HG03558 (cell line): Measurements from ENCODE around the gene KSR1.

ENCODE experiments used
- ATAC-seq: cut with Tn5 transposase; IDR thresholded peaks from one replicate; pipeline ENCODE4 v1.9.1; 2021; ENCODE audit warnings: moderate number of reproducible peaks; ENCODE audit not compliant: unreplicated experiment; ENCODE audit errors: extremely low read depth

KSR1 gene

DNA sequence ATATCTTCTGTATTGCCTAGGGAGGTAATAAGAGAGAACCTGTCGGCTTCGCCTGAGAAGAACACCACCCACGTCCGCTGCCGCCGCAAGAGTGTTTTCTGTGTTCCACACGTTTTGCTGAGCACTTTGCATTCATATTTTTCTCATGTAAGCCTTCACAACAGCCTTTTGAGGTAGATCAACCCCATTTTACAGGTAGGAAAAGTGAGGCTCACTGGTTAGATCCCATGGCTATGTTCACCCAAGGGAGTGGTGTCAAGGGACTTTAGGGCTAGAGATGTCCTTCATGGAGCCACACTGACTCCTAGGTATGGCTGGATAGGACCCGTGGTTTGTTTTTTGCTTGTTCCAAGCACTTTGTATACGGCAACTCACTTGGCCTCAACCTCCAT is 87.7 kb downstream of the KSR1 start:
- no peak for ATAC-seq

DNA sequence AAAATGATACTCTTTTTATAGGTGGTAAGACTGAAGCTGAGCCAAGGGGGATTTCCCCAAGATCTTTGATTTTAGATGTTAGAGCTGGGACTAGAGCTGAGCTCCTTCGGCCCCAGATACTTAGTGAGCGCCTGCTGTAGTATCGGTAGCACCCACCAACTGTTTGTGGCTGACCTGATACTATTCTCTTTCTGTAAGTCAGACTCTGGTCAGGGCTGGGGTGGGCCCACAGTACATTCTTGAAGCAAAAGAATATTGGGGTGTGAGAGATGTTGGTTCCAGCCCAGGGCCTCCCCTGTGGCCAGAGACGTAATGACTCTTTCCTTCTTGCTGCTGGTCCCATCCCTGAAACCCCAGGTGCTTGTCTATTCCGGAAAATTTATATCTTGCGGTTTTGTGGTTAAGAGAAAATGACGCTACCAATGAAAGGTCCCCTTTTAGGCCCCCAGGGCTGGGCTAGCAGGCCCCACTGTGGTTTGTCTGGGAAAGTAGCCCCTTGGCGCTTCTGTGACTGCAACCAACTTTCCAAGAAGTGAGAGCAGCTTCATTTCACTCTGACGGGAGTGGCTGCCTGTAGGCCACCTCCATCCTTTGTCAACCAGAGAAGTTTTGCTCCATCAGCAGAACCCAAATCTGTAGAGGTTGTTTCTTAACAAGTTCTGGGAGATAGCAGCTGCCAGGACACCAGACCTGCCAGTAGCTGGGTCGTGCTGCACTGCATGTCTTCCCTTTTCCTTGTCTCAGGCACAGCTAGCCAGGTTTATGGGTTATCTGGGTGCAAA is 88.3 kb downstream of the KSR1 start:
- peak; percentile 62 for ATAC-seq

DNA sequence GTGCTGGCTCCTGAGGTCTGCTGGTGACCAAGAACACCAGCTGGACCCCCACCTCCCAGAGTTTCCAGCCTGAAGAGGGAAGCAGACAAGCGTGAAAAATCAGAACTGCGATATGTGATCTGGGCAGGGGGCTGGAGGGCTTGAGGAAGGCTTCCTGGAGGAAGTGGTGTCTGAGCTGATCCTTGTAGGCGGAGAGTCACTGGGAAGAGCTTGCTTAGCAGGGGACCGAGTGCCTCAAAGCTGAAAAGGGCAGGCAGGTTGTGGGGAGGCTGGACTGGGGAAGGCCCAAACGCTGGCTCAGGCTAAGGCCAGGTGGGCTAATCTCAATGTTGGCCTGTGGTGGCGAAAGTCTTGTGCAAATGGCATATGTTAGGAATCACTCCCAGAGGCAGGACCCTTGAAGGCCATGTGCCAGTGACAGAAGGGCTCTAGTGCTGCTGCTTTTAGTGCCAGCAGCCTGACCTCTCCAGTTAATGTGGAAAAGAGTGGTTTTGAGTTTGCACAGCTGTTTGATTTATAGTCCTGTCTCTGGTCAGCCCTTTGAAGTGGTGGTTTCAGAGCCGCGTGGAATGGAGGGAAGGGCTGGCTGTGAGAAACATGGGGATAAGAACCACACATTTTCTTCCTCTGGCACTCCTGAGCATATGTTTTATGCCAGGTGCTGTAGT is 89.4 kb downstream of the KSR1 start:
- no peak for ATAC-seq

DNA sequence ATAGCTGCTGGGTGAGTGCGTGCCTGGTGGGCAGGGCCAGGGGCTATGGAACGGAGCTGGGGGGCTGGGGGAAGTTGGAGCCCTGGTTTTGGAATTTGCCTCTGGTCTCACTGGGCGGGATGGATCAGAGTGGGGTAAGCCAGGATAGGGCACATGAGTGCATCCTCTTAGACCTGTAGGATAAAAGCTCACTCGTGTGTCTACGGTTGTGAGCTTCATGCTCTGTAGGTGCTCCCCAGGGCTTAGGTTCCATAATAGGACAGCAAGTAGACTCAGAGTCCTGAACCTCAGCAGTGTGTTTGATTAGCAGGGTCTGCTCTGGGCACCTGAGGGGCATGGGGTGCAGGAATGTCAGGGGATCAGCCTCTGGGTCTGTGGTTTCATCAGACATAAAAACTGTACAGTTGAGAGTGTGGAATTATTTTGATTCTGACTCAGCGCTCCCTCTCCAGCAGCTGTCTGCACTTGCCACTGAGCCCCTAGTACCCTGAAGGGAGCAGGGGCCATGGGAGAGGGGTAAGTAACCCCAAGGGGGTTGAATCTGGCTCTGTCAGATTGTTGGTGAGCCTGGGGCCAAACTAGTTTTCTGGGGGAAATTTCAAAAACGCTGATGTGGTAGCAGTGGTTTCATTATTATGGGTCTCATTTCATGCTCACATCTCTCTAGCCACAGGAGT is 90.5 kb downstream of the KSR1 start:
- no peak for ATAC-seq

DNA sequence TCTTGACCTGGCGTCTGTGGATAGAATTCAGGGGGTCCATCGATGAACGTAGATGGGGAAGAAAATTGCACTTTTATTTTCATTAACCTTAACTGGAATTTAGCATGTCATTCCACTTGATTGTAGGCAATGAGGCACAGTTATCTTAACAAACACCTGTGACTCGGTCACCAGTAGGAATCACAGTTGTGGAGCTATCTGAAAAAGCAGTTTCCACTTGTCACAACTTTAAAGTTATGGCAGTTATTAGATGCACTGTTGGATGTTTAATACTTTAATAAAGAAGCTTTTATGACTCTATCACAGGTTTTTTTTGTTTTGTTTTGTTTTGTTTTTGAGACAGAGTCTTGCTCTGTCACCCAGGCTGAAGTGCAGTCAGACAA is 91.0 kb downstream of the KSR1 start:
- no peak for ATAC-seq

DNA sequence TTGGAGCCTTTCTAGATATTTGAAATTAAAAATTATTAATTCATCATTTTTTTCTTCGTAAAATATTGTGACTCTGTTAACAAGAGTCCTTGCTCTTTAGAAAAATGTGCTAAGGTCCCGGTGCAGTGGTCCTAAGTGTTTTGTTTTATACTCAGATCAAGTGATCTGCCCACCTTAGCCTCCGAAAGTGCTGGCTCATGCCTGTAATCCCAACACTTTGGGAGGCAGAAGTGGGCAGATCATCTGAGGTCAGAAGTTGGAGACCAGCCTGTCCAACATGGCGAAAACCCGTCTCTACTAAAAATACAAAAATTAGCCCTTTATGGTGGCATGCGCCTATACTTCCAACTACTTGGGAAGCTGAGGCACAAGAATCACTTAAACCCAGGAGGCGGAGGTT is 92.1 kb downstream of the KSR1 start:
- no peak for ATAC-seq

DNA sequence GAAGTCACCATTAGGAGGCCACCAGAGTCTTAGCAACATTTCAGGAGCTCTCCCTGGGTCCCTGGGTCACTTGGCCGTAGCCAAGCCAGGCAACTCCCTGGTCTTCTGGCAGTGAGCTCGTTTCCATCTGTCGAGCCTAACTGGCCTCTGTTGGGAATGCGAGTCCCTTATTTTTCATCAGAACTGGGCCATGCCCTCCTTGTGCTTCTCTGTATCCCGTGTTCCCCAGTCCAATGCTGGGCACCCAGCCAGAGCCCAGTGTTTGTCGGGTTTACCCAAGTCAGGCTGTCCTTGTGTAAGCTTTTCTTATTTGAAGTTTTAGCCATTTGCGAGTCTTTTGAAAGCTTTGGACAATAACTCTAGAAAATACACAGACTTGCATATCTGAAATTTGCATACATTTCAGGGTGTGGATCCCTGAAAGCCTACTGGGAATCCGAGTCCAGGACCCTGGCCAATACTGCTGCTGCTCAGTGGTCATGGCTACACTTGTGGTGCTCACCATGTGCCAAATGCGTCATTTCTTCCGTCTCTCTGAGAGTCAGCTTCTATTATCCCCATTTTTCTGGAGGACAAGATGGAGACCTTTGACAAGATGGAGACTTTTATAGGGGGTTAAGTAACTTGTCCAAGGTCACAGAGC is 93.1 kb downstream of the KSR1 start:
- no peak for ATAC-seq

DNA sequence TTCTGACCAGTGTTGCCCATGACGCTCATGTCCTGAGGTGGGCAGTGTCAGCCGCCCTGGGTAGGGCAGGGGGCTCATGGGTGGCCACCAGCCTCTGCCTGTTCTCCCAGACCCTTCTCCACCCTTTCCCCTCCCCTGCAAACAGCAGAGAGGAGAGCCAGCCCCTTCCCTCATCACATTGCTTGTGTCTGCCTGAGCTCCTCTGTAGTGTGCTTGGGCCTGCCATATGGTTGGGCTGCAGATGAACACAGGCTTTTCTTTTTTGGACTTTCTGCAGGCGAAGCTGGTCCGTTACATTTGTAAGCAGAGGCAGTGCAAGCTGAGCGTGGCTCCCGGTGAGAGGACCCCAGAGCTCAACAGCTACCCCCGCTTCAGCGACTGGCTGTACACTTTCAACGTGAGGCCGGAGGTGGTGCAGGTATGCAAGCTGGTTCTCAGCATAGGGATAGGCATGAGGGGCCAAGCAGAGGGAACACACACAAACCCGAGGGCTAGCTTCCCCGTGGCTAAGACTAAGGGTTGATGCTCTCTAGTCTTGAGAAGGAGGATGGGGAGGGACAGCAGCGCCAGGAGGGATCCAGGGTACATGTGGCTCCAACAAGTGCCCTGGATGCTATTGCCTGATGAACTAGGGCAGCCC is 94.2 kb downstream of the KSR1 start:
- no peak for ATAC-seq

DNA sequence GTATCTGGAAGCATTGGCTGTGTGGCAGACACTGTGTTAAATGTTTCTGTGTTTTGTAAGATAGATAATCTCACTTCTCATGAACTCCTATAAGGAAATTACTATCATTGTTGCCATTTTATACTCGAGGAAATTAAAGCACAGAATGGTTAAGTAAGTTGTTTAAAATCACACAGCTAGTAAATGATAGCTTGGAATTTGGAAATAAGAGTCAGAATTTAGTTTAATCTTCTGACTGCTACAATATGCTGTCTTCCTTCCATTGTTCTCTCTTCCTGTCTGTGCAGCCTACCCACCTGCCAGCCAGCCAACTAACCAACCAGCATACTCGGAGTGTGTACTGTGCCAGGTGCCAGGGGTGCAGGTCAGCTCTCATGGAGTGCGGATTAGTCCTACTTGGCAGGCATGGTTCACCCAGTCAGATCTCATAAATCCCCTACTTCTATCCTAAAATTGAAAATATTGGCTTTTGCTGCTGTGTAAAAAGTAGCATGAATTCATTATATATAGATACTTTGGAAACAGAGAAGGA is 94.8 kb downstream of the KSR1 start:
- ATAC-seq = no peak

DNA sequence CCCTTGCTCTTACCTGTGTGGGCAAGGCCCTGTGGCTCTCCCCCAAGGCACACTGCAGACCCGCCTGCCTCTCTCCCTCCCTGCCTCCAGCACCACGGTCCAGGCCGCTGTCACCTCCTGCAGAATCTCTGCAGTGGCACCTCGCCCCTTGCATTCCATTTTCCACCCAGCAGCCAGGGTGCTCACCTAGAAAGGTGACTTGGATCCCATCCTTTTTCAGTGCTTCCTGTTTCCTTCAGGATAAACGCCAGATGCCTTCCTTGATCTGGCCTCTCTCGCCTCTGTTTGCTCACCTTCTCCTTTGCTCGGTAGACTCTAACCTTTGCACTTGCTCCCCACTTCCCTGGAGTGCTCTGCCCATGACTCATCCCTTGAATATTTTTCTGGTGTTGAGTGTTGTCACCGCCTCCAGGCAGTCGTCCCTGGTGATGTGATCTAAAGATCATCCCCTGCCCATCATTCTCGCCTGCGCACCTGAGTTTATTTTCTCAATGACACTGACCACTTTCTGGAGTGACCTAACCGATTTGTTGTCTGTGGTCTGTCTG is 95.5 kb downstream of the KSR1 start:
- no peak for ATAC-seq

DNA sequence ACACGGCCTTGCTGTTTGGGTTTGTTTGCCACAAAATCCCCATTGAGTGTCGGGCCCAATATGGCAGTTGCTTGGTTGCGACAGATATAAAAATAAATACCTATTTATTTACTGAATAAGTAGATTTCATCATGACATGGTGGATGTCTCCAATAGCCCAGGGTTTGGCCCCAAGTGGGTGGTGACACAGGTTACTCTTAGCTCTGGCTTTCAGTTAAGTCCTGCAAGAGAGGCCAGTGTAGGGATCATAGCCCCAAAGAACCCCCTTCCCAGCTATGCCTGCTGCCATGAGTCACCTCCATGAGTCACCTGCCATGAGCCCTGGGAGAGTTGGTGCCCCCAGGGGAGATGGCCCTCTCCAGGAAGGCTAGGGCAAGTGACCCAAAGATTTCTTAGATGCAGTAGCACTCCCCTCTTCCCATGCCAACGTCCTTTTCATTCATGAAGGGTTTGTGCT is 96.1 kb downstream of the KSR1 start:
- no peak for ATAC-seq

DNA sequence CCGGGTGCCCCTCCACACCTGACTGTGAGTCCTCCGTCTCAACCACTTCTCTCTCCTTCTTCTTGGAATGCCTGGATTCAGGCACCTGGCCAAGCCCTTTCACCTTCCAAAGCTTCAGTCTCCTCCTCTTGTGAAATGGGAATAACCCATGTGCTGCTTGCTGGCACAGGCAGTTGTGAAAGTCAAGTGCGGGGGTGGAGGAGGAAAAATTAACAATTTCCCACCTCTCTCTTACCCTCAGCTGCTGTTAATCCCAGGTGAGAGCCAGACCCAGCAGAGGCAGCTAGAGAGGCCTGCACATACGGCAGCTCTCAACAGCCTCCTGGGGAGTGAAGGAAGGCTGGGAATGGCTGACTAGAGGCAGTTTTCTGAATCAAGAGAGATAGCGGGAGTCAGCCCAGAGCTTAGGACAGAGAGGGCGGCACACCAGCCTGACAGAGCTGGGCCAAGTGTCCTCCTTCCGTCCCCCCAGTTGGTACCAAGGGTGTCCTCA is 96.8 kb downstream of the KSR1 start:
- no peak for ATAC-seq

DNA sequence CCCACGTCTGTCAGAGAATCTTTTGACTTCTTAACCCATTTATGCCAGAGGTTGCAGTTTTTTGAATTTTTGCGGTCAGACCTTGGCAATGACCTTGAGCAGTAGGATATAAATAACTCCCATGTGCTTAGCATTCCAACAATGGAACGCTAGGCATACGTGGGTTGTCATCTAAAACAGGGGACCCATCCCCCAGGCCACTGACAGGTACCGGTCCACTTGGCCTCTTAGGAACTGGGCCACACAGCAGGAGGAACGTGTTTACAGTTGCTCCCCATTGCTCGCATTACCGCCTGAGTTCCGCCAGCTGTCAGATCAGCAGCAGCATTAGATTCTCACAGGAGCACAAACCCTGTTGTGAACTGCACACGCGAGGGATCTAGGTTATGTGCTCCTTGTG is 97.9 kb downstream of the KSR1 start:
- ATAC-seq = no peak

DNA sequence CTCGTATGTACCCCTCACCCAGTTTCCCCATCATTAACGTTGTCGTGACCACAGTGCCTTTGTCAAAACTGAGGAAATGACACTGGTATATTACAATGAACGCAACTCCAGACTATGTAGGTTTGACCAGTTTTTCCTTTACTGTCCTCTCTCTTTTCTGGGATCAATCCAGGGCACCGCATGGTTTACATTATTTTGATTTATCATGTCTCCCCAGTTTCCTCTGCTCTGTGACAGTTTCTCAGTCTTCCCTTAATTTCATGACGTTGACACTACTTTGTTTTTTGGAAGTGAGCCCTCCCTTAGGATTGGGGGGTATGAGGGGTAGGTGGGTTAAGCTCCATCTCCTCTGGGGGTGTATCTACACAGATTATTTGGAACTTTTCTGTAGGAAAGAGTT is 98.7 kb downstream of the KSR1 start:
- ATAC-seq = no peak

DNA sequence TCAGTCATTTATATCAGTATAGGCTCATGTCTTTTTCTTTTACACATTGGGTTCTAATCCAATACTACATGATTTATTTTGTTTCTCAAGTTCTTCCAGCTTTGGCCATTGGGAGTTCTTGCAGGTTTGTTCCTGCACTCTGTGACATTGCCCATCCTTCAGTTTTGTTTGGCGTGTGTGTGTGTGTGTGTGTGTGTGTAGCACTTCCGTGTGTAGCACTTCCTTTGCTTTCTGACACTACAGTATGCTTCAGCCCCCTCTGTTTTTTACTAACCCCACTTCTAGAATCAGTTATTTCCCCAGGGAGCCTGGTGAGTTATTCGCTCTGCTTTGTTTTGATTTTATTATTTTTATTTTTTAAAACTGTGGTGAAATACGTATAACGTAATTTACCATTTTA is 99.1 kb downstream of the KSR1 start:
- ATAC-seq = no peak

DNA sequence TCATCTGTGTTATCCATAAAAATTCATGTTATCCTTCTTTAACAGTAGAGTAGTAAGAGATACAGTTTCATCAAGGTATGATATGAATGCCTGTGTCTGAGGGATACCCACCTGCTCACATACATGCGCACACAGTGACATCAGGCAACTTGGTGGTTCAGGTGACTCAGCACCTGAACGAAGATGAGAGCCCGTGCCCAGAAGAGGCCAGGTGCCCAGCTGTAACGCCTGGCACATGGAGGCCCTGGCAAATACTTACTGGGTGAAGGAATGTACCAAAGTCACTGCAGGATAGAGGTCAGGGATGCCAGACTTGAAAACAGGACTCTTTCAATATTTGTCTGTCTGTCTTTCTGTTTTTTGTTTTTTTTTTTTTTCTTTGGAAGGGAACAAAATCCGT is 102.1 kb downstream of the KSR1 start:
- no peak for ATAC-seq

DNA sequence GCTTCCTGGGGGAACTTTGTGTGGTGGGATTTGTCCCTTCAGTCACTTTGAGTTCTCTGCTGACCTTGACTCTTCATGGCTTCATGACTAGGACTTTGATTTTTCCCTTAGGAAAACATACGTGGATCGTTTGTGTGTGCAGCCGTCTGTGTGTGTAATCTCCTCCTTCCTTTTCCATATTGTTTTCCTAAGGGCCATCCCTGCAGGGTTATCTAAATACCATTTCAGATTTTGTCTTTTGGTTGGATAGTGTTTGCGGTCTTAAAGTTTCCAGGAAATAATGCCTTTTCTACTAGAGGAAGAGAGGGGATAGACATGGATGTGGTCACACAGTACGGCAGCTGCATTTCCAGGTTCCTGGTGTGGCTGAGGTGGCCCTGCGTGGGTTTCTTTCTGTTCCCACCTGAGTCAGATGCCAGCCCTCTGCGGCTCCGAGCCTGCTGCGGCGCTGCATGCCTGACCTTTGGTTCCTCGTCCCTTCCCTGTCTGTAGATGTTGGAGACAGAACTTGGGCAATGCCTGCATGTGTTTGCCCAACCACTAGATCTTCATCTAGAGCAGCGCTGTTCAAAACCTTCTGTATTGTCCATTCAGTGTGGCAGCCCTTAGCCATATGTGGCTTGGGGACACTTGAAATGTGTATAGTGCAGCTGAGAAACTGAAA is 102.7 kb downstream of the KSR1 start:
- ATAC-seq = no peak

DNA sequence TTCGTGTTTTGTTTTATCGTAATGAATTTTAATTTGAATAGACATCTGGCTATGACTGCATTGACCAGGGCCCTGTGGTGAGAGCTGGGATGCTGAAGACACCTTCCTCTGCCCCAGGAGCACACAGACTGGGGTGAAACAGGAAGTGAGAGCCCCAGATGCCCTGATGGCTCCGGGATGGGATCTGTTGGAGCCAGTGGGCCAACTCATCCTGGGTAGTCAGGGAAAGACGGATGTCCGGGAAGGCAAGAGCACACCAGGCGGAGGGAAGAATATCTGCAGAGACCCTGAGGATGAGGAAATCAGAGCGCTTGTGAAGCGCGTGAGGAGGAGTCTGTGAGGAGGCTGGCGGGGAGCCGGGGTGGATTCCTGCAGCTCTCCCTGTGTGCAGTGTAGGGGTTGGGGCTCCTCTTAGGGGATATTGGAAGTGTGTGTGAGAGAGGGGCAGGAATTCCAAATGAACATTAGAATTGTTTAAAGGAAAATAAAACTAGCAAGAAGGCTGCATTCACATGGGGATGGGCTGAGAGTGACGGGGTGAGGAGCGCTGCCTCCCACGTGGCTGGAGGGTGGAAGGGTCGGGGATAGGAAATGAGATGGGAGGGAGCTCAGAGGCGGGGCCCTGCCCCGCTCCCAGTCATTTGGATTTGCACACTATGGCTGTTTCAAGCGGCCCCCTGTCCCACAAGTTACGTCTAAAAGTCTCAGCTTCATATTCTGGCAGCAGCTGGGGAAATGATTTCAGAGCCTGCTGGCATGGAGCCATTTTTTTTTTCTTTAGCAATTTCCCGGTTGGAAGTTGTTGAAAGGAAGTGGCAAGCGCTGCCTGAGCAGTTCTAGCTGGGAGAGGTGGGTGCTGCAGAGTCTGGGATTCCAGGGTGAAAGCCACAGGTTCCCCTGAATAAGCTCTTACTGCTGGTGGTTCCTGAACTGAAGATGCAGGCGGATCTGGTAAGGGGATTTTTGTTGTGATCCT is 103.5 kb downstream of the KSR1 start:
- ATAC-seq = no peak
